SK-N-DZ (cell line): ENCODE data around the gene ARHGEF39.
"Not testable (repeated sequence)": the region's sequence is repeated elsewhere in the genome, so short reads cannot be mapped to it uniquely, and the experiment has no call there.

Source experiments
- DNase-seq: peaks from one replicate; pipeline ENCODE4 v3.0.0-alpha.2; 2015; ENCODE audit warnings: low spot score
- small RNA-seq, 2 experiments: library from RNA; depleted of rRNA; stranded (forward); fragments of <200 nt; gene quantifications; one replicate each; pipeline ENCODE3, GENCODE V24; 2014

ARHGEF39 gene

GRCh38 chr9:35619800-35620158 lies 45.2 kb downstream of the ARHGEF39 start:
- DNase-seq: no peak

- DNase-seq: no peak
Measured at GRCh38 chr9:35618854-35619799, 45.9 kb downstream of the ARHGEF39 start.

GRCh38 chr9:35618325-35618727 lies 46.7 kb downstream of the ARHGEF39 start, which contains the start of gene CD72:
Gene CD72, minus strand, starts transcription at chr9:35618413. Its CDS starts 110 bp downstream, at chr9:35618303.
- DNase-seq: no peak

GRCh38 chr9:35617548-35617947 lies 47.4 kb downstream of the ARHGEF39 start:
- no peak for DNase-seq

- peak; percentile 54 for DNase-seq
Measured at GRCh38 chr9:35616681-35617459, 48.1 kb downstream of the ARHGEF39 start.

GRCh38 chr9:35615981-35616680 lies 48.9 kb downstream of the ARHGEF39 start:
- no peak for DNase-seq

GRCh38 chr9:35612843-35613242 lies 52.2 kb downstream of the ARHGEF39 start:
- DNase-seq: no peak

- DNase-seq: not testable (repeated sequence)
Measured at GRCh38 chr9:35612066-35612465, 52.9 kb downstream of the ARHGEF39 start.

- DNase-seq: peak; percentile 60
Measured at GRCh38 chr9:35611230-35611797, 53.7 kb downstream of the ARHGEF39 start.

- no peak for DNase-seq
Measured at GRCh38 chr9:35609820-35610163, 55.2 kb downstream of the ARHGEF39 start.

Small RNA genes lying within 50 kb of the gene (small RNA-seq; reads per million reads assigned to genes)
- 0 reads per million in 2 experiments for gene RMRP
- 0 to 0.04 reads per million in 2 experiments for gene RN7SL22P
